Superior temporal gyrus (tissue), 1 donor: ENCODE data around the gene KCNS1.
"Not testable (repeated sequence)": the region's sequence is repeated elsewhere in the genome, so short reads cannot be mapped to it uniquely, and the experiment has no call there.

Source experiments
- DNase-seq: peaks from one replicate; pipeline ENCODE4 v3.0.0-alpha.2; 2016; ENCODE audit errors: extremely low spot score

KCNS1 gene, protein sequence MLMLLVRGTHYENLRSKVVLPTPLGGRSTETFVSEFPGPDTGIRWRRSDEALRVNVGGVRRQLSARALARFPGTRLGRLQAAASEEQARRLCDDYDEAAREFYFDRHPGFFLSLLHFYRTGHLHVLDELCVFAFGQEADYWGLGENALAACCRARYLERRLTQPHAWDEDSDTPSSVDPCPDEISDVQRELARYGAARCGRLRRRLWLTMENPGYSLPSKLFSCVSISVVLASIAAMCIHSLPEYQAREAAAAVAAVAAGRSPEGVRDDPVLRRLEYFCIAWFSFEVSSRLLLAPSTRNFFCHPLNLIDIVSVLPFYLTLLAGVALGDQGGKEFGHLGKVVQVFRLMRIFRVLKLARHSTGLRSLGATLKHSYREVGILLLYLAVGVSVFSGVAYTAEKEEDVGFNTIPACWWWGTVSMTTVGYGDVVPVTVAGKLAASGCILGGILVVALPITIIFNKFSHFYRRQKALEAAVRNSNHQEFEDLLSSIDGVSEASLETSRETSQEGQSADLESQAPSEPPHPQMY

DNA sequence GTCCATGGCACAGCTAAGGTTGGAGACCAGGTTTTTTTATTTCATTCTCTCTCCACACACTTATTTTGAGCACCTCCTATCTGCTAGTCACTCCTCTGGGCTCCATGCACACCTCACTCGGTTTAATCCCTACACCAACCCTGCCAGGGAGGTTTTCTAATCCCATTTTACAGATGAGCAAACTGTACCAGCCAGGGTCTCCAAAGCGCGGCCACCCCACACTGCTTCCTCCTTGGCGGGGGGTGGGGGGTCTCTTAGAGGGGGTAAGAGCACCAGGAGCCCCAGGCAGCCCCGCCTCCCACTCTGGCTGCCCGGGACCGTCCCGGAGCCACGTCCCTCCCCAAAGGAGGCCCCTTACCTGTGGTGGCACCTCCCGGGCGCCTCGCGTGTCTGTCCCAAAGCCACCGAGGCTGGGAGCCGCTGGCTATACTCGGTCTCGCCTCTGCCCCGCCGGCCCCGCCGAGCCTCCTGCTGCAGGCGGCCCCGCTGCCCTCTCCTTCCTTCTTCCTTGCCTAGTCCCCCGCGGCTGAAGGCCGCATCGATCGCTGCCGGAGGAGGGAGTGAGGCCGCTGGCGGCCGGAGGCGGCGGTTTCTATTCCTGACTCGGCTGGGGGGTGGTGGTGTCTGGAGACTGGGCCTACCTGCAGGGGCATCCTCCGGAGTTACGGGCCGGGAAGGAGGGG is at the start of gene KCNS1:
TSS of gene KCNS1 (minus strand) at position 565 of the 683 bp plus-strand sequence. CDS start 1,891 bp downstream, outside the sequence.
- no peak for DNase-seq

DNA sequence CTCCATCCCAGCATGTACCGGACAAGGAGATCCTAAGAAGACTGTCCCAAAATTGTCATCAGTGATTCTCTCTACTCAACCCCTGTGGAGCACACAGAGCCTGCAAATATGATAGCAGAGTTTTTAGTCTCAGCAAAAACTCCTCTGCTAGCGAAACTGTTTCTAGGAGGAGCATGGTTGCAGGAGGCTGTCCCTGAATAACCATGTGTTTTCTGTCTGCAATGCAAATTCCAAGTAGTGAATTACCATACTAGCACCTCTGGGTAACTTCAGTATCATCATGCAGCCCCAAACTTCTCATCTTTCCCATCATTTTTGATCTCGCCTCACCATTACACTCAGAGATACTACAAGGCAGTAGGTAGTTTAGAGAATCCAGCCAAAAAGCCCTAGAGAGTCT is 48.1 kb upstream of the KCNS1 start:
- DNase-seq, result no peak

DNA sequence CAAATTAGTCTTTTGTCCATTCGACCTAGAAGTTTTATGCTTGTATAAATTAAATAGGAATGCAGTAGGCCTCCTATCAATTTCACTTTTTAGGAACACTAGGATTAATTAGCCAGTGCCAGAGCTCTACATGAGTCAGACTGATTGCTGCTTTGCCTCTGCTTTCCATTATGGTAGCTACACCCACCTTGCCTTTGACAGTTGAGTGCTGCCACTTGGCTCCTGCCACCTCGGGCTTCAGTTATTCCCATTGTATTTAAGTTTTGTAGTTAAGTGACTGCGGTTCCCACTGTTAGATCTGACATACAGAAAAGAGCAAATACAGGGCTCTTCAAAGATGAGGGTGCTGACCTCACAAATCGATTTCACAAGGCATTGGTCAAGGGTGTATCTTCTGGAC is 39.9 kb upstream of the KCNS1 start:
- no peak for DNase-seq

DNA sequence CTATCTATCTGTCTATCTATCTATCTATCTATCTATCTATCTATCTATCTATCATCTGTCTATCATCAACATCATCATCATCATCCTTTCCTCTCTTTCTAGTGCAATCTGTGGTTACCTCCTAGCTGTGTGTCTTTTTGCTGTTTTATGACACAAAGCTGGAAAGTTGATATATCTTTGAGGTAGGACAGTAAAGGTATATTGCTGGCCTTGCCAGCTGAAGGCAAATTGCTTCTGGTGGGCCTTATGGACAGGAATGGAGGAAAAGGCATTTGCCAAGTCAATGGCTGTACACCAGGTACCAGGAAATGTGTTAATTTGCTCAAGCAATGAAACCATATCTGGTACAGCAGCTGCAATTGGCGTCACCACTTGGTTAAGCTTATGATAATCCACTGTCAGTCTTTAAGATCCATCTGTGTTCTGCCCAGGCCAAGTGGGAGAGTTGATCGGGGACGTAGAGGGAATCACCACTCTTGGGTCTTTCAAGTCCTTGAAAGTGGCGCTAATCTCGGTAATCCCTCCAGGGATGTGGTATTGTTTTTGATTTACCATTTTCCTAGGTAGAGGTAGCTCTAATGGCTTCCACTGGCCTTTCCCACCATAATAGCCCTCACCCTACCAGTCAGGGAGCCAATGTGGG is 38.9 kb upstream of the KCNS1 start:
- not testable (repeated sequence) for DNase-seq

DNA sequence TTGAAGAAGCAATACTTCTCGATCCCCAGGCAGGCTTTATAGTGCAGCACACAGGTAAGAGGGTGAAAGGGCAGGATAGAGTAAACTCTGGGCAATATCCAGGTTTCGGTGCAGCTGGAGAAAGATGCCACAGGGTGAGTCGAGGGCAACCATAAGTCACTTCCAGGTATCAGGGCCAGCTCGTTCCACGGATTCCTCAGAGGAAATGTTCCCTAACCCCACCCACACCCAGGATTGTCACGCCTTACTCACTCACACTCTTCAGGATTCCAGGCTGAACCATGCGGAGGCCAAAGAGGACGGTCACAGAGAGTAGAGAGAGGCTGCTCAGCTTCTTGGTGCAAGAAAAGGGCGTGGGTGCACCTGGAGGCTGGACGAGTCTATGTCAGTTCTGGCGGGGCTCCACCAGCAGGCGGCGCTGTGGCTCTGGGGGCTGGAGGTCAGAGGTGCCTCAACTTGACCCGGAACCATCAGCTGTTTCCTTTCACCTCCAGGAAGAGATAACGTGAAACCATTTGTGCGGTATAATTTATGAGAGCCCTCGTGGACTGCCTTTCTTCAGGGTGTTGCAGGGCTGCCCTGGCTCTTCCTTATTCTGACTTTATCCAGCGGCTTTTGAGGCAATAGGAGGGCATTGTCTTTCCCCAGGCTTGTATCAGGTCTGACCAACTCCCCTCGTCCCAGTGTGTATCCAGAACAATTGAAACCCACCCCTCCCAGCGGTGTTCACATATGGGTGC is 37.8 kb upstream of the KCNS1 start:
- DNase-seq, result no peak

DNA sequence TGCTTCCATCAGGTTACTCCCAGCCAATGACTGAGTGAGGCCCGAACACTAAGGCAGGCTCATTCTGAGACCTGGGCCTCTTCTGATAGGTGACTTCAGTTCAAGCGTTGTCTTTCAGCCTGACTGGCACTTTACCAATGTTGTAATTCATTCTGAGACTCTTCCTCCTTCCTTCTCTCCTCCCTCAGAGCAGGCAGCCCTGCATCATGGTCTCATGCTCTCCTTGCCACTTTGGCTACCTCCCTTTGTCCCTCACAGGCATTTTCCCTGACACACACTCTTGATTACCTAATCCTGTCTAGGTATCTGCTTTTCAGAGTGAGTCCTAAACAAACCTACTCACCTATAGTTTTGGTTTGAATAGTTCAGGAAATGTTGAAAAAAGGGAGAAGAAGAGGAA is 36.0 kb upstream of the KCNS1 start:
- DNase-seq, result no peak

DNA sequence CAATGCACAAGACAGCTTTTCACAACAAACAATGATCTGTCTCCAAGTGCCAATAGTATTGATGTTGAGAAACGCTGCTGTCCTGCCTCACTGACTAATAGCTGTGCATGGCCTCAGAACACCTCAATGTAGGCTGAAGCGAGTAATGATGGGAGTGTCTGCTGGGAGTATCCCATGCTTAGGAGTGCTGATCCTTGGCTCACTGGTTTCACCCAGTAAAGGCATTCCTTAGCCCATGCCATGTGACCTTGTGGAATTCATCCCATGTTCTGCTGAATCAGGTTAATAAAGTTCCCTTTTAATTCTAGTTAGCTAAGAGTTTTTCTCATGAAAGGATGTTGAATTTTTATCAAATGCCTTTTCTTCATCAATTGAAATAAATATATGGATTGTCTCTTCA is 27.2 kb upstream of the KCNS1 start:
- DNase-seq, result no peak

DNA sequence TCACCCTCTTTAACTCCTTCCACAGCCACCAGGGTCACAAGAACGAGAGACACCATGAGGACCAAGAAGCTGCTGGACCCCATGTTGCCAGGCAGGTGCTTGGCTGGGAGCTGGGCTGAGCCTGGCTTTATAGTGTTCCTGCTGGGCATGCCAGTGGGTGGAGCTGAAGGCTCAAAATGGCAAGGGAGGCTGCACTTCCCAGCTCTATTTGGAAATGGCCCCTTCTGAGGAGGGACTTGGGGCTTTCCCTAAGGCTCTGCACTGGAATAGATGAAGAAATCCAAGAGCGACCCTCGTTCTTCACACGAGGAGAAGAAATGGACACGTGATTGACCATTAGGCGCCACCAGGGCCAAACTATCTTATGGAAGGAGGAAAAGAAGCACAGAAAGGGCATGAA is 23.4 kb upstream of the KCNS1 start, which contains the start of gene WFDC12:
TSS of gene WFDC12 (minus strand) at position 101 of the 400 bp plus-strand sequence. CDS start at position 83, 18 bp downstream.
- DNase-seq, result no peak

DNA sequence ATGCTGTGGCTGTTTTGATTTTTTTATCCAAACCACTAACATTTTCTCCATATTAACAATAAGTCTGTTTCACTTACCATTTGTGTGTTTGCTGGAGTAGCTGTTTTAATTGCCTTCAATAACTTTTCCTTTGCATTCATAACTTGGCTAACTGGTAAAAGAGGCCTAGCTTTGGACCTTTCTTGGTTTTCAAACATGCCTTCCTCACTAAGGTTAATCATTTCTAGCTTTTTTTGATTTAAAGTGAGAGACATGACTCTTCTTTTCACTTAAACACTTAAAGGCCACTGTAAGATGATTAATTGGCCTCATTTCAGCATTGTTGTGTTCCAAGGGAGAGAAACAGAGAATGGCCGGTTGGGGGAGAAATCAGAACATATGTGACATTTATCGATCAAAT is 20.5 kb upstream of the KCNS1 start:
- DNase-seq, result no peak

DNA sequence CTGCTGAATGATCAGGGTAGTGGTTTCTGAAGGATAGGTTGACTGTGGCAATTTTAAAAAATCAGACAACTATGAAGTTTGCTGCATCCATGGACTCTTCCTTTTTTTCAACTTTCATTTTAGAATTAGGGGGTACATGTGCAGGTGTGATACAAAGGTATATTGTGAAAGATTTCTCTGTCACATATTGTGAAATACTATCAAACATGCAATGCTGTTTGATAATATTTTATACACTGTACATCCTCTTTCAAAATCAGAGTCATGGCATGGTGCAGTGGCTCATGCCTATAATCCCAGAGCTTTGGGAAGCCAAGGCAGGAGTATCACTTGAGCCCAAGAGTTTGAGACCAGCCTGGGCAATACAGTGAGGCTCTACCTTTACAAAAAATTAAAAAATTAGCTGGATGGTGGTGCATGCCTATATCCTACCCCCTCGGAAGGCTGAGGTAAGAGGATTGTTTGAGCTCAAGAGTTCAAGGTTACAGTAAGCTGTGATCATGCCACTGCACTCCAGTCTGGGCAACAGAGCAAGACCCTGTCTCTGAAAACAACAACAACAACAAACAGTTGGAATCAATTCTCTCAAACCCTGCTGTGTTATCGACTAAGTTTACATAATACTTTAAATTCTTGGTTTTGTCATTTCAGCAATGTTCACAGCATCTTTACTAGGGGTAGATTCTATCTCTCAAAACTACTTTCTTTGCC is 18.8 kb upstream of the KCNS1 start:
- DNase-seq, result no peak

DNA sequence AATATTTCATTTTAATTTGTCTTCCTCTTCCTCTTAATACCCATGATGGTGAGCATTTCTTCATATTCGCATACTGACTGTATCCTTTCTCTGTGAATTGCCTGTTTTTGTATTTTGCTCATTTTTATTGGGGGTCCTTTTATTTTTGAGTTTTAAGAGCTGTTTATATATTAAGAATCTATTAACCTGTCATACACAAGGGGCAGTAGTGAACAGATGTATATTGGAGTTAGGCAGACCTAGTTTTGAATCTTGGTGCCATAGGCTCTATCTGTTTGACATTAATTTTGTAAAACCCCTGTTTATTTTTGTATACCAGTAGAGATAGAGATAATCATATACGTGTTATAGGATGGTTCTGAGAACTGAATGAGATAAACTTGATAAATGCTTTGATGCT is 17.1 kb upstream of the KCNS1 start:
- no peak for DNase-seq

DNA sequence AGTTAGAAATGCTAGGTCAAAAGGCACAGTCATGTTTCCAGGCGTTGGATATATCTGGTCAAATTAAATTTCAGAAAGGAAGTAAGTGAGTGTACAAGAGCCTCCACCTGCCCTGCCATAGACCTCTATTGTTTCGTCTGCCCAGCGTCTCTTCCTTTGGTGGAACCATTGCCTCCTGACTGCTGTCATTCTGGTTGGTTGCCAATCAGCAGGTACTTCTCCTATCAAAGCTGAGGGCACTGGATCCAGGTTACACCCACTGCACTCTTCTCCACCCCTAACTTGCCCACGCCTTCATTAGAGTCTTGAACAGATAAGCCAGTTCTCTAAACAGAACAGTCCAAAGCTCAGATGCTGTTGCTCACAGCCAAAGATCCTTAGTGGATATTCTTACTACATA is 16.7 kb upstream of the KCNS1 start:
- no peak for DNase-seq

DNA sequence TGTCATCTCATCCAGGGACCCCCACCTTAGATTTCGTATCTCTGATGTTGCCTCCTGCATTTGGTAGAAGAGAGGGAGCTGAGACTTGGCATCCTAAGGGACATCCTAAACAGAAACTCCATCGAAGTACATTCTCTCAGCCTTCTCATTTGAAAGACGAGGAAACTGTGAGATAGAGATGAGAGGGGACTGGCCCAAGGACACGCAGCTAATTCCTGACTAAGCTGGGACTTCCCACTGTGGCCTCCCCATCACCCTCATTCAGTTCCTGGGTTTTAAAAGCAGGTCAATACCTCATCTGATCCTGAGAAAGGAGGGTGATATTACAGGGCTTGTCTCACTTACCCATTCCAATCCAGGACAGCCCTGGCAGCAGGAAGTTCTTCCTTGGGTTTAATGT is 14.9 kb upstream of the KCNS1 start:
- no peak for DNase-seq

DNA sequence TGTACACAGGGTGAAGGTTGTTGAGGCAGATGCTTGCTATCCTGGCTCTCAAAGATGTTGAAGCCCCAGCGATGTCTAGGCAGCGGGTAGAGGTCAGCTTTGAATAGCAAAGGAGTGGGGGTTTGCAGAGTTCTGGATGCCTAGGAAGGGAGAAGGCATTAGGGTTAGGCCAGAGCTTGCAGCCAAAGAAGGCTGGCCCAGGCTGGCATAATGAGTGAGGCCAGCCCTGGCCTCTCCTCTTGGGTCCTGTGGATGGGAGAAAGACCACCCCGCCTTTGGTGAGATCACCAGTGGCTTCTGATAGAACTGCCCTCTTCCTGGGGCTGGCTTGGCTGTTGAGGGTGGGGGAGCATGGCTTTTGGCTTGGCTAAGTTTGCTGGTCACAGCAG is 14.5 kb upstream of the KCNS1 start:
- no peak for DNase-seq

DNA sequence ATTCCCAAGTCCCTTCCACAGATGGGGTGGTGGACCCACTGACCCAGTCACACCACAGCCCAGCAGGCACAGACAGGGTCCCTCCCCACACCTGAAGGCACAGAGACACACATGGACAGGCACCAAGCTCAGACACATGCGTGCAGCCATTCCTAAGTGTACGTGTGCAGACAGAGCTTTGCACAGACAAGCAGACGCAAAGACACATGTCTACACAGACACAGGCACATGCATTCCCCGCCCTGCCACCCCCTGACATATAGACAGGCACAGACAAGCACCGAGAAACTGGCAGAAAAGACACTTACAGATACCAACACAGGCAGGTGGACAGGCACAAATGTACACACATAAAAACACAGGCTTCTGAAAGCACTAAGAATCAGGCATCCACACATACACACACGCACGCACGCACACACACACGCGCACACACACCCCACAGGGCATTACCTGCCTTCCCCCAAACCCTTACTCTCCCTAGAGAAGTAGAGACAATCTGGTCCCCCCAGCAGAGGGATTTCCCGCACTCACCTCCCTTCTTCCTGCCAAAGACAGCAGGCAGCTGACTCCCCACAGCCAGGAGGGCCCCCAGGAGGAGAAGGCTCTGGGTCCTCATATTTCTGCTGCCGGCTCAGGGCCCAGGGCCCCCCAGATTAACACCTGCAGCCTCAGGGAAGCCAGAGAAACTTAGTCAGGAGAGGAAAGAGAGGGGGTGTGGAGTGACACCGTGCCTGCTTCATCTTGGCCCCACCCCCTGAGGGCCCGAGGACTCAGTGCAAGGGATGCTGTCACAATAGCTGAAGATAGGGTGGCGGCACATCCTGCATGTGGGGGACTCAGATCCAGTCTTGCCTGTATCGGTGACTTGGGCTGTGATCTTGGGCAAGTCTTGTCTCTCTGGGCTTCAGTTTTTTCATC is 13.8 kb upstream of the KCNS1 start, which contains the start of gene WFDC5:
TSS of gene WFDC5 (minus strand) at position 710 of the 921 bp plus-strand sequence. CDS start at position 619, 91 bp downstream.
- DNase-seq, result no peak

DNA sequence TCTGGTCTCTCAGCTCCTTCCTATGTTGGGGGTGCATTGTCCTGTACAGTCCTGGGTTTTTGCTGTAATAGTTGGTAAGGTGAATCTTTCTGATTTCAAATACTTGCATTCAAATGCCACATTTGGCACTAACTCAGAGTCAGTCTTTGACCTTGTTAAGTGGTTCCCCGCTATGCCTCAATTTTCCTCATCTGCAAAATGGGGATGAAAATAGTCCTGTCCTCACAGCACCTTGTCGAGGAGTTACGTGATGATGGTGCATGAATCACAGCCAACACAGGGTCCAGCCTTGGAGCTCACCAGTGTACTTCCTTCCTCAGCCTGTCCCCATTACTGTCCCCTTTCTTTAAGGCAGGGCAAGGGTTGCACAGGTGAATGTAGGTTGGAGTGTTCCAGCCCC is 12.9 kb upstream of the KCNS1 start:
- DNase-seq, result no peak

DNA sequence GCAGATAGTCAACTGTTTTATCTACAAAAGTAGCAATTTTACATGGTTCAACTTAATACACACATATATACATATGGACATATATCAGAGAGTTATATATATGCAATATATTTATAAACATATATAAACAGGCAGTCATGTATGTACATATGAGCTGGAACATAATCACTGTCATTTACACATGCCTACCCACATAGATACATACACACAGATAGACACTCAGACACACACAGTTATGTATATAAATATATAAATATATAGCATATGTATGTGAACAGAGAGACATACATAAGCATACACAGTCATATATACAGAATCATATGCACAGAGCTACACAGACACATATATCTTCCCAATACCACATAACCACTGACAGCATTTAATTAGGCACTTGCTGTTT is 11.8 kb upstream of the KCNS1 start:
- no peak for DNase-seq

DNA sequence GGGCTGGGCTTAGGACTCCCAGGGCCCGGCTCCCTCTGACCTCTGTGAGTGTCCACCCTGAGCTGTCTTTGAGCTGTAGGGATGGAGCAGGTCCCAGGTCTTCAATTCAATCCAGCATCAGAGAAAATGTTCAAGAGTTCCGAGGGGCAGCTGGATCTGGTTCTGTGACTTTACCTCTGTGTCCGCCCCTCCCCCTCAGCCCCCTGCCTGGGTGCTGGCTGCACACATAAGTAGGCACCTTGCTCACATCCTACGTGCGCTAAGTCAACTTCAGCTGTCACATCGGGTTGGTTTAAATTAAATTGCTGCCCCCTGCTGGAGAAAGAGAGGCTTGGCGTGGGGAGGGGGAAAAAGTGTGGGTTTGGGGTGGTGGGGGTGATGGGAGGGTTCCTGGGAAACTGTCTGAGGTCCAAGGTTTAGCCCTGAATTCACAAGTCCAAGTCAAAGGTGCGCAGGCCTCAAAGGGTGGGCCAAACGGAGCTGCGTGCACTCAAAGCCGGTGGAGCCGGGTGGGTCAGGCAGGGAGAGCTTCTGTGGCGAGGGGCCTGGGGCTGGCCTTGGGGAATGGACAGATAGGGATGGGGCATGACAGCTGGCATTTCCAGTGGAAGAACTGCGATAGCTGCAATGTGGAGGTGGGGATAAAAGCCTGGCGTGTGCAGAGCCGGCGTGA is 11.0 kb upstream of the KCNS1 start:
- DNase-seq, result no peak

DNA sequence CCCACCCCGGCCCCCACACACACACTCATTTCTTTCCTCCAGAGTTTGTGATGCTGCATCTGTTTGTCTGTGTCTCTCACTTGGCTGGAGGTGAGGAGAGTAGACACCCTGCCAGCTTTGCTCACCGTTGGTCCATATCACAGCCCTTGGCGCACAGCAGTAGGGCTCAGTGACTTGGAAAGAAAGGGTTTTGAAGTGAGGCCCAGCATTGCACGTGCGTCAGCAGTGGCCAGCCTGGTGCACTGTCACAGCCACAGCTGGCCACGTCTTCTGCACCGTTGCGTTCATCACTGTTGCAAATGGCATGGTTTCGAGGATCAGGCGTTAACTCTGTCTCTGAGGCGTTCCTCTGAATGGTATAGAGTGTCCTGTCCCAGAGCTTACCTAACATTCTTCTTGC is 10.4 kb upstream of the KCNS1 start:
- DNase-seq, result no peak
